ENCODE results near the gene NUBPL. TPM values are rescaled to one million over a fixed set of nuclear protein-coding genes. Genes with fewer than 3 reads are reported as not detected.

The NUBPL gene
- total RNA-seq, 6 donors from 2014 or later: 3.2 to 15.2 (median 8.2) TPM

- WGBS, 2 donors: 26 to 31% methylated on average over 9 of the region's 9 CpGs
- peak overlapping the region; percentile 3 to 75 (median 31) for H3K27ac ChIP-seq
- no peak for TF ChIP-seq POLR2A (IDR thresholded peaks at IDR 0.05)
- H3K36me3 ChIP-seq: no peaks in the 10 kb centered on the region
- peak in 1 of 2 donors; percentile 55 for ATAC-seq (ENCODE audit: low FRiP score in 2 of 2)
- H3K4me1 ChIP-seq: peaks cover 0 to 8% (median 6%) of the 10 kb centered on the region in 4 donors
- peak overlapping the region in 1 of 4 donors; percentile 12 for H3K4me3 ChIP-seq
- H3K27me3 ChIP-seq: no peaks in the 10 kb centered on the region
- no peak for DNase-seq
- H3K9me3 ChIP-seq: no peaks in the 10 kb centered on the region
Observed at GRCh38 chr14:31877255-31877798, 316.1 kb downstream of the NUBPL start.

GRCh38 chr14:31879661-31880348 lies 318.6 kb downstream of the NUBPL start:
- H3K27ac ChIP-seq: no peak overlapping the region
- peak in 1 of 2 donors; percentile 49 for ATAC-seq (ENCODE audit: low FRiP score in 2 of 2)
- TF ChIP-seq POLR2AphosphoS5 (IDR thresholded peaks at IDR 0.05) (no peak), EP300 (IDR thresholded peaks at IDR 0.05) (no peak), POLR2A (IDR thresholded peaks at IDR 0.05) (no peak), CTCF (IDR thresholded peaks at IDR 0.05) (no peak)
- H3K36me3 ChIP-seq: no peaks in the 10 kb centered on the region
- H3K27me3 ChIP-seq: no peaks in the 10 kb centered on the region
- H3K9me3 ChIP-seq: no peaks in the 10 kb centered on the region
- DNase-seq: no peak
- H3K4me3 ChIP-seq: no peak overlapping the region
- 74 to 79% methylated on average over 7 of the region's 7 CpGs for WGBS, 2 donors
- peaks cover 0 to 8% (median 6%) of the 10 kb centered on the region in 4 donors for H3K4me1 ChIP-seq

GRCh38 chr14:31880935-31881334 lies 319.7 kb downstream of the NUBPL start:
- TF ChIP-seq POLR2AphosphoS5 (IDR thresholded peaks at IDR 0.05): no peak
- no peak for TF ChIP-seq EP300 (IDR thresholded peaks at IDR 0.05)
- no peak for TF ChIP-seq CTCF (IDR thresholded peaks at IDR 0.05)
- no peak for TF ChIP-seq POLR2A (IDR thresholded peaks at IDR 0.05)
- Histone ChIP-seq H3K27ac (no peak overlapping the region), H3K4me3 (no peak overlapping the region), H3K4me1 (peaks cover 0 to 8% (median 6%) of the 10 kb centered on the region in 4 donors), H3K36me3 (no peaks in the 10 kb centered on the region), H3K9me3 (no peaks in the 10 kb centered on the region), H3K27me3 (no peaks in the 10 kb centered on the region)
- ATAC-seq (ENCODE audit: low FRiP score in 2 of 2): no peak
- DNase-seq: no peak
- 82 to 89% methylated on average over 4 of the region's 4 CpGs for WGBS, 2 donors

- DNase-seq (no peak), ATAC-seq (ENCODE audit: low FRiP score in 2 of 2) (no peak)
- no peak for TF ChIP-seq EP300 (IDR thresholded peaks at IDR 0.05)
- WGBS, 2 donors: 88 to 89% methylated on average over 4 of the region's 4 CpGs
- H3K36me3 ChIP-seq: no peaks in the 10 kb centered on the region
- H3K9me3 ChIP-seq: no peaks in the 10 kb centered on the region
- H3K4me3 ChIP-seq: no peak overlapping the region
- H3K27me3 ChIP-seq: no peaks in the 10 kb centered on the region
- no peak overlapping the region for H3K27ac ChIP-seq
- H3K4me1 ChIP-seq: peaks cover 0 to 8% (median 6%) of the 10 kb centered on the region in 4 donors
Observed at GRCh38 chr14:31881531-31882310, 320.5 kb downstream of the NUBPL start.

- H3K4me1 ChIP-seq: no peaks in the 10 kb centered on the region
- no peaks in the 10 kb centered on the region for H3K36me3 ChIP-seq
- TF ChIP-seq POLR2A (IDR thresholded peaks at IDR 0.05): no peak
- TF ChIP-seq POLR2AphosphoS5 (IDR thresholded peaks at IDR 0.05): no peak
- no peak for TF ChIP-seq EP300 (IDR thresholded peaks at IDR 0.05)
- TF ChIP-seq CTCF (IDR thresholded peaks at IDR 0.05): no peak
- 93% methylated on average over 2 of the region's 2 CpGs for WGBS, 2 donors
- H3K27me3 ChIP-seq: no peaks in the 10 kb centered on the region
- H3K27ac ChIP-seq: no peak overlapping the region
- H3K9me3 ChIP-seq: no peaks in the 10 kb centered on the region
- ATAC-seq (ENCODE audit: low FRiP score in 2 of 2): no peak
- no peak for DNase-seq
- H3K4me3 ChIP-seq: no peak overlapping the region
Observed at GRCh38 chr14:31884238-31884637, 323.0 kb downstream of the NUBPL start.
